Hepatocyte (in vitro differentiated cells): Measurements from ENCODE around the gene TREH.

Source experiments
- CTCF ChIP-seq: fragments of 200-600 bp; sonication (generic); IDR thresholded peaks from 2 replicates; pipeline ENCODE4 v1.5.1; 2016; ENCODE audit warnings: antibody characterized with exemption, mild to moderate bottlenecking; ENCODE audit not compliant: poor library complexity
- EZH2phosphoT487 ChIP-seq: fragments of 200-600 bp; sonication (generic); IDR thresholded peaks from one replicate; pipeline ENCODE4 v1.6.1; 2018; ENCODE audit warnings: antibody characterized with exemption, mild to moderate bottlenecking, low read depth, moderate library complexity; ENCODE audit not compliant: unreplicated experiment, severe bottlenecking

GRCh38 chr11:118620529-118621070, 58.9 kb downstream of the TREH start:
- TF ChIP-seq EZH2phosphoT487 (no peak), CTCF (no peak)
